Loucy (cell line): ENCODE results near the gene GJB6.

ENCODE experiments used
- H2AFZ ChIP-seq: fragments of 200-600 bp; sonication (generic); 2 replicates; pipeline ENCODE4 v1.6.0; 2016; ENCODE audit warnings: antibody characterized with exemption, mild to moderate bottlenecking, low read length, moderate library complexity
- H3F3A ChIP-seq: fragments of 200-600 bp; 2 replicates; pipeline ENCODE4 v1.6.0; 2016; ENCODE audit warnings: antibody characterized with exemption, low read depth, mild to moderate bottlenecking
- H3K27me3 ChIP-seq: fragments of 200-600 bp; sonication (generic); 2 replicates; pipeline ENCODE4 v1.6.1; 2014; ENCODE audit warnings: low read length, mild to moderate bottlenecking; ENCODE audit not compliant: insufficient read depth, poor library complexity, severe bottlenecking
- H3K36me3 ChIP-seq: fragments of 200-600 bp; sonication (generic); 2 replicates; pipeline ENCODE4 v1.6.1; 2016; ENCODE audit warnings: low read length; ENCODE audit not compliant: insufficient read depth
- H3K4me1 ChIP-seq: fragments of 200-600 bp; sonication (generic); 2 replicates; pipeline ENCODE4 v1.5.1; 2014; ENCODE audit warnings: low read length, mild to moderate bottlenecking; ENCODE audit not compliant: insufficient read depth, poor library complexity, severe bottlenecking
- H3K4me2 ChIP-seq: fragments of 200-600 bp; sonication (generic); 2 replicates; pipeline ENCODE4 v1.6.0; 2014; ENCODE audit warnings: antibody characterized with exemption, low read length, low read depth, mild to moderate bottlenecking; ENCODE audit not compliant: poor library complexity, severe bottlenecking
- H3K4me3 ChIP-seq: fragments of 200-600 bp; sonication (generic); 2 replicates; pipeline ENCODE4 v1.5.1; 2014; ENCODE audit warnings: low read length, mild to moderate bottlenecking, mixed read lengths; ENCODE audit not compliant: poor library complexity, severe bottlenecking
- H3K79me2 ChIP-seq: fragments of 200-600 bp; sonication (generic); 2 replicates; pipeline ENCODE4 v1.6.1; 2014; ENCODE audit warnings: low read length; ENCODE audit not compliant: insufficient read depth
- H3K9ac ChIP-seq: fragments of 200-600 bp; sonication (generic); 2 replicates; pipeline ENCODE4 v1.6.0; 2014; ENCODE audit warnings: mild to moderate bottlenecking, low read depth, low read length, moderate library complexity; ENCODE audit not compliant: poor library complexity, severe bottlenecking
- H3K9me2 ChIP-seq: fragments of 200-600 bp; sonication (generic); replicated peaks from 2 replicates; pipeline ENCODE4 v1.6.1; 2016; ENCODE audit warnings: low read depth, low read length, mixed read lengths
- H3K9me3 ChIP-seq: fragments of 200-600 bp; sonication (generic); 2 replicates; pipeline ENCODE4 v1.6.1; 2014; ENCODE audit warnings: mild to moderate bottlenecking, antibody characterized with exemption, low read length, low read depth; ENCODE audit not compliant: insufficient read depth
- H4K20me1 ChIP-seq: fragments of 200-600 bp; sonication (generic); 2 replicates; pipeline ENCODE4 v1.6.0; 2014; ENCODE audit warnings: antibody characterized with exemption, low read length, mild to moderate bottlenecking; ENCODE audit not compliant: insufficient read depth, poor library complexity, severe bottlenecking
- CTCF ChIP-seq: fragments of 200-600 bp; sonication (generic); conservative IDR thresholded peaks from 2 replicates; pipeline ENCODE4 v1.5.1; 2014; ENCODE audit warnings: mild to moderate bottlenecking, antibody characterized with exemption, low read length
- EZH2phosphoT487 ChIP-seq: fragments of 200-600 bp; IDR thresholded peaks from 2 replicates; pipeline ENCODE4 v1.6.1; 2018; ENCODE audit warnings: antibody characterized with exemption, mild to moderate bottlenecking, moderate library complexity, borderline replicate concordance

The GJB6 gene

DNA sequence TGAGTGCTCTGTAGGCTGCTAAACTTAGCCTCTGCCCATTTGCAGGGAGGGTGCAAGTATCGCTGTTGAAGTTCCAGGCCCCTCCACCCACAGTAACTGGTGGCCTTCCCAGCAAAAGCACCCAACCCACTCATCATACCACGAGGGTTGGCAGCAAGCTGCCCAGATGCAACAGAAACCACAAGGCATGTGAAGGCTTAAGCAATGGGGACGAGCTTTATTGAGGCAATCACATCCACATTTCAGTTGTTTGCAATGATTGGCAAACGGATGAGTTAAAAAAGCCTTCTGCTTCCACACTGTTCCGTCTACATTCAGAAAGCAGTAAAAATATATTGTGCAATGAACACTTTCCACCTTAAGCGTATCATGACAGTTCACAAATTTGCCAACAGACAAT, 10.3 kb downstream of the GJB6 start:
- H4K20me1 ChIP-seq: no peaks in the 10 kb centered on the region
- H3K9me2 ChIP-seq: no peaks in the 10 kb centered on the region
- no peak overlapping the region for H3K4me2 ChIP-seq
- no peaks in the 10 kb centered on the region for H3K4me1 ChIP-seq
- no peaks in the 10 kb centered on the region for H3K9me3 ChIP-seq
- no peak overlapping the region for H3K4me3 ChIP-seq
- no peaks in the 10 kb centered on the region for H3K27me3 ChIP-seq
- no peak for TF ChIP-seq CTCF
- no peak for TF ChIP-seq EZH2phosphoT487
- H3F3A ChIP-seq: no peaks in the 10 kb centered on the region
- H3K9ac ChIP-seq: no peak overlapping the region
- H3K79me2 ChIP-seq: no peaks in the 10 kb centered on the region
- H3K36me3 ChIP-seq: no peaks in the 10 kb centered on the region
- no peak overlapping the region for H2AFZ ChIP-seq

- TF ChIP-seq CTCF (no peak), EZH2phosphoT487 (no peak)
- no peaks in the 10 kb centered on the region for H3K36me3 ChIP-seq
- no peaks in the 10 kb centered on the region for H3K9me3 ChIP-seq
- H3K4me2 ChIP-seq: no peak overlapping the region
- no peaks in the 10 kb centered on the region for H4K20me1 ChIP-seq
- no peak overlapping the region for H3K4me3 ChIP-seq
- no peak overlapping the region for H3K9ac ChIP-seq
- no peaks in the 10 kb centered on the region for H3F3A ChIP-seq
- no peaks in the 10 kb centered on the region for H3K27me3 ChIP-seq
- 0 out of 2 replicates have a peak overlapping the region, but pooled peaks have one; percentile 2 for H2AFZ ChIP-seq
- H3K79me2 ChIP-seq: no peaks in the 10 kb centered on the region
- no peaks in the 10 kb centered on the region for H3K4me1 ChIP-seq
- no peaks in the 10 kb centered on the region for H3K9me2 ChIP-seq
Observed at GRCh38 chr13:20219577-20219976, 12.5 kb downstream of the GJB6 start.

DNA sequence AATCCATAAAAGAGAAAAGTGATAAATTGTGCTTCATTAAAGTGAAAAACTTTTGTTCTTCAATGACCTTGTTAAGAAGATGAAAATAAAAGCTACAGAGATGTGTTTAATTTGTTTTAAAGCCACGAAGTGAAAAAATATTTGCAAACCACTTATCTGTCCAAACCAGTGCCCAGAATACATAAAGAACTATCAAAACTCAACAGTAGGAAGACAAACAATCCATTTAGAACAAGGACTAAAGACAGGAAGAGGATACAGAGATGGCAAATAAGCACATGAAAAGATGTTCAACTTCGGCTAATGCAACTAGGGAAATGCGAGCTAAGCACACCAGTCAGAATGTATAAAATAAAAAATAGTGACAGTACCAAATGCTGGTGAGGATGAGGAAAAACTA, 15.0 kb downstream of the GJB6 start:
- Histone ChIP-seq H3K9ac (no peak overlapping the region), H3K4me2 (no peak overlapping the region), H3K9me2 (no peaks in the 10 kb centered on the region), H3K9me3 (no peaks in the 10 kb centered on the region), H3F3A (no peaks in the 10 kb centered on the region), H3K4me3 (no peak overlapping the region), H3K27me3 (no peaks in the 10 kb centered on the region), H3K79me2 (no peaks in the 10 kb centered on the region), H4K20me1 (no peaks in the 10 kb centered on the region), H3K4me1 (no peaks in the 10 kb centered on the region), H3K36me3 (no peaks in the 10 kb centered on the region), H2AFZ (no peak overlapping the region)
- TF ChIP-seq EZH2phosphoT487 (no peak), CTCF (no peak)
